Measurements from ENCODE around the gene CUX1.
"Not testable (repeated sequence)": the region's sequence is repeated elsewhere in the genome, so short reads cannot be mapped to it uniquely, and the experiment has no call there.

Gene CUX1

GRCh38 chr7:102140952-102141370, 323.5 kb downstream of the CUX1 start:
- TF ChIP-seq, protein P1, sequence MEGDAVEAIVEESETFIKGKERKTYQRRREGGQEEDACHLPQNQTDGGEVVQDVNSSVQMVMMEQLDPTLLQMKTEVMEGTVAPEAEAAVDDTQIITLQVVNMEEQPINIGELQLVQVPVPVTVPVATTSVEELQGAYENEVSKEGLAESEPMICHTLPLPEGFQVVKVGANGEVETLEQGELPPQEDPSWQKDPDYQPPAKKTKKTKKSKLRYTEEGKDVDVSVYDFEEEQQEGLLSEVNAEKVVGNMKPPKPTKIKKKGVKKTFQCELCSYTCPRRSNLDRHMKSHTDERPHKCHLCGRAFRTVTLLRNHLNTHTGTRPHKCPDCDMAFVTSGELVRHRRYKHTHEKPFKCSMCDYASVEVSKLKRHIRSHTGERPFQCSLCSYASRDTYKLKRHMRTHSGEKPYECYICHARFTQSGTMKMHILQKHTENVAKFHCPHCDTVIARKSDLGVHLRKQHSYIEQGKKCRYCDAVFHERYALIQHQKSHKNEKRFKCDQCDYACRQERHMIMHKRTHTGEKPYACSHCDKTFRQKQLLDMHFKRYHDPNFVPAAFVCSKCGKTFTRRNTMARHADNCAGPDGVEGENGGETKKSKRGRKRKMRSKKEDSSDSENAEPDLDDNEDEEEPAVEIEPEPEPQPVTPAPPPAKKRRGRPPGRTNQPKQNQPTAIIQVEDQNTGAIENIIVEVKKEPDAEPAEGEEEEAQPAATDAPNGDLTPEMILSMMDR (IDR thresholded peaks at IDR 0.05; ENCODE audit: borderline replicate concordance, insufficient read depth, low read depth, low read length): no peak
- no peak overlapping the region for H3K4me3 ChIP-seq (ENCODE audit: low read depth, low read length)

DNA sequence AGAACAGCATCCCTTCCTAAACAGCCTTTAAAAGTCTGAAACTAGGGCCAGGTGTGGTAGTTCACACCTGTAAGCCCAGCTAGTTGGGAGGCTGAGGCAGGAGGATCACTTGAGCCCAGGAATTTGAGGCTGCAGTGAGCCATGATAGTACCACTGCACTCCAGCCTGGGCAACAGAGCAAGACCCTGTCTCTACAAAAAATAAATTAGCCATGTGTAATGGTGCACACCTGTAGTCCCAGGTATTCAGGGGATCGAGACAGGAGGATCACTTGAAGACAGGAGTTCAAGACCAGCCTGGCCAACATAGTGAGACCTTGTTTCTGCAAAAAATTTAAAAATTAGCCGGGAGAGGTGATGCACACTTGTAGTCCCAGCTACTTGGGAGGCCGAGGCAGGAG, 325.0 kb downstream of the CUX1 start:
- H3K4me3 ChIP-seq (ENCODE audit: low read depth, low read length): not testable (repeated sequence)

- TF ChIP-seq, protein P1 (IDR thresholded peaks at IDR 0.05; ENCODE audit: borderline replicate concordance, insufficient read depth, low read depth, low read length): no peak
- H3K4me3 ChIP-seq (ENCODE audit: low read depth, low read length): no peak overlapping the region
Observed at GRCh38 chr7:102146122-102146521, 328.7 kb downstream of the CUX1 start.

DNA sequence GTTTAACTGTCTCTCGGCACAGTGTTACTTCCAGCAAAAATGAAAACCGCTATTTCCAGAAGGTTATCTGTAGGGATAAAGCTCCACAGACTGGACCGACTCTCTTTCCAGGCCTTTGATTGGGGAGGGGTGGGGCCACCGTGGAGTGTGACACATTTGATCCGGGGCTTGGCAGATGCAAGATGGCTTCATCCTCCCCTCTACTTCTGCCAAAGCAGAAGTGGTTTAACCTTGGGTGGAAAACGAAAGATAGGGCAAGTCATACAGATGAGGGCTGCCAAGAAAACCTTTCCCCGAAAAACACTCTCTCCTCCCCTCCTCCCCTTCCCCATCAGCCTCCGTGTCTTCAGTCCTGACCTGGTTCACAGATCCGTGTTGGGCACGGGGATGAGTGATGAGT, 329.6 kb downstream of the CUX1 start:
- TF ChIP-seq, protein P1 (IDR thresholded peaks at IDR 0.05; ENCODE audit: borderline replicate concordance, insufficient read depth, low read depth, low read length): no peak
- H3K4me3 ChIP-seq (ENCODE audit: low read depth, low read length): no peak overlapping the region

- no peak overlapping the region for H3K4me3 ChIP-seq (ENCODE audit: low read depth, low read length)
- TF ChIP-seq, protein P1 (IDR thresholded peaks at IDR 0.05; ENCODE audit: borderline replicate concordance, insufficient read depth, low read depth, low read length): no peak
Observed at GRCh38 chr7:102148799-102149198, 331.4 kb downstream of the CUX1 start.

DNA sequence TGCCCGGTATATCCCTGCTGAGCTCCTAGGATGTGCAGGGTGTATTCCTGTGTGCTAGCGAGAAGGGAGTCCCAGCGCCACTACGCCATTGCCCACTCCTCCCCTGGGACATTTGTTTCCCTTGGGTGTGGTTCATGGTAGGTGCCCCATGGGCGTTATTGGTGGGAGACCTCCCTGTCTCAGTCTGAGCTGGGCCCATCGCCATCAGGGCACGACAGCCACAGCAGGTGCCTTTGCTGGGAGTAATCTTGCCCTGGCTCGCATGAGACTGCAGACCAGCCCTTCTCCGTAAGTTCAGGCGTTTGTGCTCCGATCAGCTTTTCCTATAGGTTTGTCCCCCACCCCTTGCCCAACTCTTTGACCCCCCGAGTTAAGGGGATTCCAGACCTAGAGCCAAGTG, 332.0 kb downstream of the CUX1 start:
- H3K4me3 ChIP-seq (ENCODE audit: low read depth, low read length): no peak overlapping the region
- TF ChIP-seq, protein P1 (IDR thresholded peaks at IDR 0.05; ENCODE audit: borderline replicate concordance, insufficient read depth, low read depth, low read length): no peak

GRCh38 chr7:102150266-102150665, 332.8 kb downstream of the CUX1 start:
- TF ChIP-seq, protein P1 (IDR thresholded peaks at IDR 0.05; ENCODE audit: borderline replicate concordance, insufficient read depth, low read depth, low read length): no peak
- H3K4me3 ChIP-seq (ENCODE audit: low read depth, low read length): no peak overlapping the region
